Measurements from ENCODE around the gene KCNG3.

The KCNG3 gene

DNA sequence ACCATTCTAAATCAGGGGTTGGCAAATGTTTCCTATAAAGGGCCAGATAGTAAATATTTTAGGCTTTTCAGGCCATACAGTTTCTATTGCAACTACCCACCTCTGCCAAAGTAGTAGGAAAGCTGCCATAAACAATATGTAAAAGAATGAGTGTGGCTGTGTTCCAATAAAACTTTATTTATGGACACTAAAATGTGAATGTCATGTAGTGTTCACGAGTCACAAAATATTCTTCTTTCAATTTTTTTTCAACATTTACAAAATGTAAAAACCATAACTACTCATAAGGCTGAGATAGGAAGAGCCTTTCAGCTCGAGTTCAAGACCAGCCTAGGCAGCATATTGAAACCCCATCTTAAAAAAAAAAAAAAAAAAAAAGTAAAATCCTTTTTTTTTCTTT lies 13.4 kb downstream of the KCNG3 start:
- no peak for FAIRE-seq

DNA sequence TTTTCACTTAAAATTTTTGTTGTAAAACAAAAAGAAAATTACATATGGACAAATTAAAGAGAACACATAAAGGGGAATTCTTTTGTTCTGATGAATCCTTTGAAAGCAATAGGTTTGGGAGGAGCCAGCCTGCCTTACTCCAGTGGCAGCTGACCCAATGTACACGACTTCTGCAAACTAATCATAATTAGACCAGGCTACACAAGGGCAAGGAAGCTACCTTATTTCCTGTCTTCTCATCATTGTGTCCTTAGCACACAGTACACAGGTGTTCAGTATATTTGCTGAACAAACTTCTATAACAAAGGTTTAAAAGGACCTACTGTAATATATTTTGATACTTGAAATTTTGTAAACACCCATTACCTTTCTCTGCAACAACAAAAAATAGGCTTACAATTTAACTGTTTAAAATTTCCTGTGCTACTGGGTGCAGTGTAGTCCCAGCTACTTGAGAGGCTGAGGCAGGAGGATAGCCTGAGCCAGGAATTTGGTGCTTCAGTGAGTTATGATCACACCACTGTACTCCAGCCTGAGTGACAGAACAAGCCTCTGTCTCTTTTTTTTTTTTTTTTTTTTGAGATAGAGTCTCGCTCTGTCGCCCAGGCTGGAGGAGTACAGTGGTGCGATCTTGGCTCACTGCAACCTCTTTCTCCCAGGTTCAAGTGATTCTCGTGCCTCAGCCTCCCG lies 18.9 kb downstream of the KCNG3 start:
- no peak for FAIRE-seq

DNA sequence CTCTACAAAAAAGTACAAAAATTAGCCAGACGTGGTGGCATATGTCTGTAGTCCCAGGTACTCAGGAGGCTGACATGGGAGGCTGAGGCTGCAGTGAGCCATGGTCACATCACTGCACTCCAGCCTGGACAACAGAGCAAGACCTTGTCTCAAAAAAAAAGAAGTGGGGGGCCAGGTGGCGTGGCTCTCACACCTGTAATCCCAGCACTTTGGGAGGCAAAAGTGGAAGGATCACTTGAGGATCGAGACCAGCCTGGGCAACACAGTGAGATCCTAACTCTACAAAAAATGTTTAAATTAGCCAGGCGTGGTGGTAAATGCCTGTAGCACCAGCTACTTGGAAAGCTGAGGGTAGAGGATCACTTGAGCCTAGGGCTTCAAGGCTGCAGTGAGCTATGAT lies 23.1 kb downstream of the KCNG3 start:
- no peak for FAIRE-seq

DNA sequence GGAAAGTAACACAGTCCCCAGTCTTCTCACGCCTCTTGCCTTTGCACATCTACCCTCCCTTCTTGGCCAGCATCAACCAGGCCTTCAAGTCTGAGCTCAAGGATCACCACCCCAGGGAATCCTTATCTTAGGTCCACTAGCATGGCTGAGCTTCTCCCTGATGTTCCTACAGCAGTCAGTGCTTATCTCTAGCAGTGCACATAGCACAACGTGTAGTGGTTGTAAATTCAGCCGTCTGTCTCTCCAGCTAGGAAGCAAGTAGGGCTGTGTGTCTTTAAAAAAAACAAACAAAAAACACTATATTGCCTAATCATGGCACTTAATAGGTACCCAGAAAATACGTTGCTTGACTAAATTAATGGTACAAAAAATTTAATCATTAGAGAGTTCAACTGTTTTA lies 29.2 kb downstream of the KCNG3 start:
- no peak for FAIRE-seq

DNA sequence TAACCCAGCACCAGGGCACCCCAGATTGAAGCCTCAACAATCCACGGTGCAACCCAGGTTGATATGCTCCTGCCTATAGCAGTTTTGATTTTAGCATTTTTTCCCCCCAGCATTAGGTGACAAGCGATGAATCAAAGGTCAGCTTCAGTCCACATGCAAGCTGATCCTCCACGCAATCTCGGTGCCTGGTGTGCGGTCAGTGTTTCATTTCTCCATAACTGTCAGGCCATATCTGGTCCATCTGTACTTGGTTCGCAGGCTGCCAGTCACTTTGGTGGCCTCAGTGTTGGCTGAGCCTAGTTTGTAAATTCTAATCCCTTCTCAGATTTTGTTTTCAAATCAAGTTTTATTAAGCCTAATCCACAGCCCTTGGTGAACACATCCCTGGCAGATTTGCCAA lies 30.2 kb downstream of the KCNG3 start:
- FAIRE-seq, result no peak

DNA sequence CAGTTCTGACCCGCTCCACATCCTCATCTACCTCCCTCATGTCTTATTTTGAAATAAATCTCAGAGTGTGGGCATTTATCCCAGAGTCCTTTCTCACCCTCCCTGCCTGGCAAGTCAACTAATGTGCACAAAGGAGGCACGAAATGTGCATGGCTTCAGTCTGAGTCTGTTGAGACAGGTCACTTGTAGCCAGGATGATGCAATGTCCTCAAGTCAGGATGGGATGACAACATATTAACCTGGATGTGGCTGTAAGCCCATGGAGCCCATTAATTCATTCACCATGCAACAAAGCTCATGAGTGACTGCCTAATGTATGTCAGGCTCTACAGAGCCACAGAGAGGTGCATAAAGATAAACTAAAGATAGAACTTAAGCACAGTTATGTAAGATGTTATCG lies 34.5 kb downstream of the KCNG3 start:
- no peak for FAIRE-seq

DNA sequence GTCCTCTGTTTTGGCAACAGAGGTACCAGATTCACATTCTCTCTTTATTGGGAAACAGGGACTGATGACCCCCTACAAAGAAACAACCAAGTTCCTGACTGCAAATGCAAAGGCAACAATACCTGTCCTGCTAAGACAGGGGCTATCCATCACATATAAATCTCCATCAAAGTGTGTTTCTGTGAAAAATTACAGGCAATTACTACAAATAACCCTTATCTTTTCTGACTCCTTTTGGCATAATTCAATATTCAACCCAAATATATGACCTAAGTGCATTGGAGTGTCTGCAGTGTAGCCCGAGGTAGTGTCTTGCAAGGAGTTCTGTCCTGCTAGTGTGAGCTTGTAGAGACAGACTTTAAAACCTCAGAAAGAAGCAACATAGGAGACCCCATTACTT lies 35.4 kb downstream of the KCNG3 start:
- no peak for FAIRE-seq

DNA sequence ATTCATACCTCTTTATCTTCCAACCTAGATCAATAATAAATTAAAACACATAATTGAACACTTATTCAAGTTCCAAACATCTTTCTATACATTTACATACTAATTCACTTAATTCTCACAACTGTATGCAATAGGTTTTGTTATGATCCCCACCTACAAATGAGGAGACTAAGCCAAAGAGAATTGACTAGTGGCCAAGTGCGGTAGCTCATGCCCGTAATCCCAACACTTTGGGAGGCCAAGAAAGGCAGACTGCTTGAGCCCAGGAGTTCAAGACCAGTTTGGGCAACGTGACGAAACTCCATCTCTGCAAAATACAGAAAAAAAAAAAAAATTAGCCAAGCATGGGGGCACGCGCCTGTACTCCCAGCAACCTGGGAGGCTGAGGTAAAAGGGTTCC lies 36.8 kb downstream of the KCNG3 start:
- no peak for FAIRE-seq

DNA sequence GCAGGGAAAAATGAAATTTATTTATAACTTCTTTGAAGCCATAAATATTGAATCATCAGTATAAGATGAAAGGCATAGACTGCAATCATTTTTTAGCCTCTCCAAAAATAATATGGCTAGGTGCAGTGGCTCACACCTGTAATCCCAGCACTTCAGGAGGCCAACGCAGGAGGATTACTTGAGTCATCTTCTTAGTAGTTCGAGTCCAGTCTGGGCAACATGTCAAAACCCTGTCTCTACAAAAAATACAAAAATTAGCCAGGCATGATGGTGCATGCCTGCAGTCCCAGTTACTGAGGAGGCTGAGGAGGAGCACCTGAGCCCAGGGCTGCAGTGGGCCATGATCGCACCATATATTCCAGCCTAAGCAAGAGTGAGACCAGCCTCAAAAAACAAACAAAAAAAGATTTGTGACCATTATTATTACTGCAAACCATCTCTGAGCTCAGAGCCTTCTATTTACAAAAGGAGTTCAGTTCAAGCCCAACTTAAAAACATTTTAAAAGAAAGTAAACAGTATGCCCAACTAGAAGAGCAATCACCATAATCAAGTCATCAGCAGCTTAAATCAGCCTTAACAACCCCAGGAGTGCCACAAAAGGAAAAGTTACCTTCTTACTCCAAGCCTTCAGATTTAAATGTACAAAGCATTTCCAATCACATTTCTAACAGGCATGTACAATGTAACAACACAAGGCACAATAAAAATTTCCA lies 37.5 kb downstream of the KCNG3 start:
- no peak for FAIRE-seq

DNA sequence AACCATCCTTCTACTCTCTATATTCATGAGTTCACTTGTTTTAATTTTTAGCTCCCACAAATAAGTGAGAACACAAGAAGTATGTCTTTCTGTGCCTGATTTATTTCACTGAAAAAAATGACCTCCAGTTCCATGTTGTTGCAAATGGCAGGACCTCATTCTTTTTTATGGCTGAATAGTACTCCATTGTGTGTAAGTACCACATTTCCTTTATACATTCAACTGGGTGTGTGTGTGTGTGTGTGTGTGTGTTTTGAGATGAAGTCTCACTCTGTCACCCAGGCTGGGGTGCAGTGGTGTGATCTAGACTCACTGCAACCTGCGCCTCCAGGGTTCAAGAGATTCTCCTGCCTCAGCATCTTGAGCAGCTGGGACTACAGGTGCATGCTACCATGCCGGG lies 41.2 kb downstream of the KCNG3 start:
- FAIRE-seq, result no peak

DNA sequence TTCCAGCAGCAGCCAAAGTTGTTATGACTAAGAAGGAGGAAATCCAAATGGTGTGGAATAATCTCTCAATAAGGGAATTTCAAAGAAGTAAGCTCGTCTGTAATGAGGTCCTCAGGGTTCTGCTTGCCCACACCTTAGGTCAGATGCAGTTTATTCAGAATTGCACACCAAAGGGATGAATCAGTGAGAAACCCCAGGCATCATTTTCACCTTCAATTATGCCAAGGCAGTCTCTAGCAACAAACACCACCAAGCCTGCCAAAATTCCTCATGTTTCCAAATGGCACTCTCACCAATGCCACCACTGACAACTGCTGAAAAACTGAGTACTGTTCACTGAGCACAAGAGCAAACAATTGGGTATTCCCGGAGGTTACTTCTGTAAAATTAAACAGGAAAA lies 43.6 kb downstream of the KCNG3 start:
- no peak for FAIRE-seq

DNA sequence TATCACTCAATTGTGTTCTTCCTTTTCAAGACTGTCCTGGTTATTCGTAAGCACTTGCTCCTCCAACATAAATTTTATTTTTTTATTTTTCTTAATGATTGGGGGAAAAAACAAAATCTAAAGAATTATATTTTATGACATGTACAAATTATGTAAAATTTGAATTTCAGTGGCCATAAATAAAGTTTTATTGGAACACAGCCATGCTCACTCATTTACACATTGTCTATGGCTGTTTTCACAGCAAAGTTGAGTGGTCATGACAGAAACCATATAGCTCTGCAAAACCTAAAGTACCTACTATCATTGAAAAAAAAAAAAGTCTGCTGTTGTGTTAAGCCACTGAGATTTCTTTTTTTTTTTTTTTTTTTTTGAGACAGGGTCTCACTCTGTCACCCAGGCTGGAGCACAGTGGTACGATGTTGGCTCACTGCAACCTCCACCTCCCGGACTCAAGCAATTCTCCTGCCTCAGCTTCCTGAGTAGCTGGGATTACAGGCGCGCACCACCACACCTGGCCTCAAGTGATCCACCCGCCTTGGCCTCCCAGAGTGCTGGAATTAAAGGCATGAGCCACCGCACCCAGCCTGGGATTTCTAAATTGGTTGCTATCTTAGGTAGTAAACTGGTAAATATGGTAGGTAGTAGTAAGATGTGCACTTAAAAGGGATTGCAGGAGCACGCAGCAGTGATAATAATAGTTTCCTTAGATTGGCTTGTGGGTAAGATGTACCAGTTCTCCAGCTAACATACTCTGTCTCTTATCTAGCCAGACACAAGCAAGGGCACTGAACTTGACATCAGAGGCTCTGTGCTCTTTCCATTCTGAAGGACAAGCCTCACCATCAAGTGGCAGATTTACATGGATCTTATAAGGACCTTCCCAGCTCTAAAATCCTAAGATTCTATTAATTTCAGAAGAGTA lies 44.4 kb downstream of the KCNG3 start:
- FAIRE-seq, result no peak

DNA sequence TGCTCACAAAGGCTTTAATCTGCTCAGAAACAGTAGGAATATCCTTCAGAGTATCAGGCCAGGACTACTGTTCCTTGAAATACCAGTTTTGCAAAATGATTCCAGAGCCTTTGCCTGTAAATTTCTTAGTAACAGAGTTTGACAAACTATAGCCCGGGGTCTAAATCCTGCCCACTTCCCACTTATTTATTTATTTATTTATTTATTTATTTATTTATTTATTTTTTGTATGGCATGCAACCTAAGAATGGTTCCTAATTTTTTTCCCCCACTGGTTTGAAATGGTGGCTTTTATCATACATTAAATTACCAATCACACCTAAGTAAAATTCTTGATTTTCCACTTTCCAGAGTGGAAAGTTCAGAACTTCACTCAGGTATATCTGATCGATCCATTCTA lies 45.6 kb downstream of the KCNG3 start:
- no peak for FAIRE-seq

DNA sequence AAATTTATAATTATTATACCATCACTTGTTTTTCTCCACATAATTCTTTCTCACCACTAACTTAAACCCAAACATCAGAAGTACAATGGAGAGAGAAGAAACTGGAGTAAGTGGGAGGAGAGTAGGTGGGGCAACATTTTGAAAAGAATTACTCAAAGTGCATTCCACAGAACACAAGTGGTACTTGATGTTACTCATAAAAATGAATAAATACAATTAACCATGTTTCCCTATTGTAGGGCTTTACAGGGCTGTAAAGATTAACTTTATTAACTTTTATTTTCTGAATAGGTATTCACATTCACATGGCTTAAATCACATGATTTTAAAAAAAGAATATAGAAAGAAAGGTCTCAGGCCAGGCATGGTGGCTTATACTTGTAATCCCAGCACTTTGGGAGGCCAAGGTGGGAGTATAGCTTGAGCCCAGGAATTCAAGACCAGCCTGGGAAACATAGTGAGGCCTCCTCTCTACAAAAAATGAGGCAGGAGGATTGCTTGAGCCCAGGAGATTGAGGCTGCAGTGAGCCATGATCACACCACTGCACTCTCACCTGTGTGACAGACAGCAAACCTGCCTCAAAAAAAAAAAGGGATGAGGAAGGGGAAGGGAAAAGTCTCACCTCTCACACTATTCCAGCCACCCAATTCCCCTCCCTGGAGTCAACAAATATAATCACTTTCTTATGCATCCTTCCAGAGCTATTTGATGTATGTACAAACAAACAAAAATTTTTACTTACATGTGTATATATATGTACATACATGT lies 47.1 kb downstream of the KCNG3 start:
- FAIRE-seq, result no peak

DNA sequence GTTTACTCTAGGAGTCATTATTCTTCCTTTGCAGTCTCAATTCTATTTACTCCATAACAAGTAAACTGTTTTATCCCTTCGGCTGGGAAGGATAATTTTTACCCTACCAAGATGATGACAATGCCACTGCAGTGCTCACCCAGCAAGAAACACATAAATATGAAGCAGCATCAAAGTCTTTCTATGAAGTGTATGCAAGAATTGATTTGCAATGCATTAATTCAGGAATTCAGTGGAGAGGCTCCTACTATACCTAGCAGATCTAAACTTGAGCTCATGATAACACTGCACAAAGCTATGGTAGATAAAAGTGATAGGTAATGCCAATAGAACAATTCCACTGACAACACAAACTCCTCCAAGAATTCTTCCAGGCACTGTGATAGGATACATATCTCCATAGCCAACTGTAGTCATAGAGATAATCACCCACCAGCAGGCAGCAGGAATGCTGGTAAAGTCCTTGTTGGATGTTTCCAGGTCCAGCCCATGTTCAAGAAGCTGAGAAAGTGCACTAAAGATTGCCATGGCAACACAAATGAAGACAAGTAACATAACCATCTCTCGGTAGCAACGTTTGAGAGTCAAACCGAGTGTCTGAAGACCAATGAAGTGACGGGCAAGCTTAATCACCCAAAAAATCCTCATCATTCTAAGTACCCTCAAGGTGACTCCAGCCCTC lies 49.9 kb downstream of the KCNG3 start:
- FAIRE-seq, result no peak

DNA sequence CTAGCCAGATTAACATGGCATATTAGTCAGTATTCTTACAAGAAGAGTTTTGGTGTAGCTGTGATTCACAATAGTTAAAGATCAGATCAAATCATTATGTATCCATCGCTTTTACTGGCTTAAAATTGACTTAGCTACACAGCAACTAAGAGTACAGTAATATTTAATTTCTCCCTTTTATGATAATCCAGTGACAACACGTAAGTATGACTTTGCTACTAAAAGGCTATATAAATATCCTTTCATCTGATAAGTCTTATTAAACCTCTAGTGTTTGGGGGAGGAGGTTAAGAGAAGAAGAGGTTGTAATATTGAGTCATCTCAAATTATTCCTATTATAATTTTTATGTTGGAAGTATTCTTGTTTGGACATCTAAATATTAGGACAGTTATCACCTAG lies 51.0 kb downstream of the KCNG3 start:
- FAIRE-seq, result no peak

DNA sequence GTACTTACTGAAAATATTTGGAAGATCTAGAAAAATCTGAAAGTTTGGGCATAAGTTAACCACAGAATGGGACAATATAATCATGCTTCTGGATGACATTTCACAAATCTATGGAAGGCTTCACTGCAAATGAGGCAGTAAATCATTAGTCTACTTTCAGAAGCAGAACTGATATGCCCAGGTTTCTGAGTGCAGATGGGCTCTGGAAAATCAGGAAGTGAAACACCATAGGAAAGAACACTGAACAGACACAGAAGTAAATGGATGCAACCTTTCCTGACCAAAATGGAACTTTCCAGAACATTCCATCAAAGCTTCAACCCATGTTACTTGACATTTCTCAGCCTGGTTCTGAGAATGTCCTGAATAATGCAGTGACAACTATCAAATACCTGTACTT lies 55.1 kb downstream of the KCNG3 start:
- FAIRE-seq, result no peak

DNA sequence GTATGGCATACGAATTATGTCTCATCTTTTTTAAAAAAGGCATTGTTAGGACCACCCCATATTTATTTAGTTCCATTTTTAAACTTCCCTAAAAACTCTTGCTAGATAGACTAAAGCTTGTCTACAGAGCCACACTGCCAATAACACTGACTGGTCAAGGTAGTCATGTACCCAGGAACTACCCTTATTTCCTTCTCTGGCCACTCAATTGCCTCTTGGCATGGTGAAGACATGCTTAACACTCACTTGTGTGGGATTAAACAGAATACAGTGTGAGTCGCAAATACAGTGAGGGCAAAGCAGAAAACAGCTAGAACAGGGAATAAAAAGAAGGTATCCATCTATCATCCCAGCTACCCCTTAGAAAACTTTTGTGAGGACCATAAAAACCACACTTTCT lies 57.4 kb downstream of the KCNG3 start:
- FAIRE-seq, result no peak

DNA sequence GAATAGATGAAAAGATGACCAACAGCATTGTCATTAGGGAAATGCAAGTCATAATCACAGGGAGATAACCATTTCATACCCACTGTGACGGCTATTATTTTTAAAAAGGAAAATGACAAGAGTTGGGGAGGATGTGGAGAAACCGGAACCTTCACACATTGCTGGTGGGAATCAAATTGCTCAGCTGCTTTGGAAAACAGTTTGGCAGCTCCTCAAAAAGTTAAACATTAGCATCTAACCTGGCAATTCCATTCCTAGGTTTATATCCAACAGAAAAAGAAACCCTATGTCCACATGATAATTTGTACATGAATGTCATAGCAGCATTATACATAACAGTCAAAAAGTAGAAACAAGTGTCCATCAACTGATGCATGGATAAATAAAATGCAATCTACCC lies 58.2 kb downstream of the KCNG3 start:
- no peak for FAIRE-seq

DNA sequence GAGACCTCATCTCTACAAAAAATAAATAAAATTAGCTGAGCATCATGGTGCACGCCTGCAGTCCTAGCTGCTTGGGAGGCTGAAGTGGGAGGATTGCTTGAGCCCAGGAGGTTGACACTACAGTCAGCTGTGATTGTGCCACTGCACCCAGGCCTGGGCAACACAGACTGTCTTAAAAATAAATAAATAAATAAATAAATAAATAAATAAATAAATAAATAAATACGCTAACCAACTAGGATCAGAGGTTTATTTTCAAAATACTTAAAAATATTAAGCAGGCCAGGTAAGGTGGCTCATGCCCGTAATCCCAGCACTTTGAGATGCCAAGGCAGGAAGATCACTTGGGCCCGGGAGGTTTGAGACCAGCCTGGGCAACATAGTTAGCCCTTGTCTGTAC lies 63.6 kb downstream of the KCNG3 start:
- no peak for FAIRE-seq

DNA sequence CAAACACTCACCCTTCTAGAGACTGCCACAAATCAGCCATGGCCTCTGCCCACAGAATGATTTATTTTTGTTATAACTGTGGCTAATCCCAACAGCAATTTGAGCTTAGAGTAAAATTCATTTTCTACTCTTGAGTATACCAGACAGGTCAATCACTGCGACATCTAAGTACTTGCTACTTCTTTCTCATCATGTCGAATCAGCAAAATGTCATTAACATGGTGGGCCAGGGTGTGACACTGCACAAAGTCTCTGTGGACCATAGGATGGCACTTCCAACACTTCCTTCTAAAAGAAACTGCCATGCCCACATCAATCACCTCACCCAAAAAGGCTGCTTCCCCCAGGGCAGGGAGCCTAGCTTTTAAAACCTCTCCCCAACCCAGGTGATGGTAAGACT lies 64.4 kb downstream of the KCNG3 start:
- FAIRE-seq, result no peak

DNA sequence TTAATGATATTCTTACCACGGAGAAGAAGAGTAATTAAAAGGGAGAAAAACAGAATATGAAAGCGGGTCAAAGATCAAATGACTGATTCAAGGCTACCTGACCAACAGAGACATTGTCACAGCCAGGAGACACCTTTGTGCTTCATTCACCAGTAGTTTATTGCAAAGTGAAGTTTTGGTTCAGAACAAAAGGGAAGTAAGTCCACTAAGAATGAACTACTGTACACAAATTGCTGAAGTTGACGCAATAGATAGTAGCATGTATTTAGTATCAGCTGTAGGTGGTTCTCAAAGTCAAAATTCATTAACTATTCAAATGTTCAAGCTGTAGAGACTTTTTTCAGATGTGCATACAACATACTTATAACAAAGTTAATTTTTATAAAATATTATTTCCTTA lies 68.1 kb downstream of the KCNG3 start:
- no peak for FAIRE-seq

DNA sequence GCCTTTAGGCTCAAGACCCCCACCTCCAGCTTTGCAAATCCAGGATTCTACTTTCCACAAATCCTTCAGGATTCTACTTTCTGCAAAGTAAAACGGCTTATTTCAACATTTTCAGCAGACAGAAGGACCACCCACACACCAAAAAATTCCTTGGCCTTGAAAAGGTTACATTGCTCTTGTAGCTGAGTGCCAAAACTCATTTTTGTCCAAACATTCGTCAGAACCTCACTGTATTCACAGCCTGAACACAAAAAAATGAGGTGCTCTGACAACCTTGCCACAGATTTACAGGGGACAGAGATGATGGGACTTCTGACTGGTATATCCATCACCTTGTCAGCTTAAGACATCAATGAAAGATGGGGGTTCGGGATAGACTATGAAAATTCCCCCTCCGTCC lies 69.7 kb downstream of the KCNG3 start:
- no peak for FAIRE-seq

Measured in G401.6 (cell line).